Measurements from ENCODE around the gene DTYMK. TPM values are rescaled to one million over a fixed set of nuclear protein-coding genes. Genes with fewer than 3 reads are reported as not detected.

Gene DTYMK
- total RNA-seq, 1 experiment from 2014 or later, result 88.1 TPM

GRCh38 chr2:241678307-241678706 lies 8.3 kb downstream of the DTYMK start:
- DNase-seq (ENCODE audit: low spot score), result no peak
- Mint-ChIP-seq H3K27me3 (ENCODE audit: low read depth) (no peaks in the 10 kb centered on the region), H3K27ac (no peak overlapping the region), H3K36me3 (peaks cover 57% of the 10 kb centered on the region), H3K4me1 (peaks cover 2% of the 10 kb centered on the region; the same call in 1 of the 2 replicates), H3K4me3 (no peak overlapping the region), H3K9me3 (no peaks in the 10 kb centered on the region)
- CTCF ChIA-PET, result no interaction called here
- no peak for TF ChIP-seq GRHL2 (CRISPR knock-in tag; IDR thresholded peaks at IDR 0.05; ENCODE audit: insufficient replicate concordance, severe bottlenecking)
- TF ChIP-seq E2F1 (CRISPR knock-in tag; IDR thresholded peaks at IDR 0.05), result no peak
- no peak for TF ChIP-seq FOXP1 (CRISPR knock-in tag; IDR thresholded peaks at IDR 0.05; ENCODE audit: borderline replicate concordance)
- no peak for TF ChIP-seq TEAD4 (CRISPR knock-in tag; IDR thresholded peaks at IDR 0.05)
- TF ChIP-seq STAT6 (CRISPR knock-in tag; conservative IDR thresholded peaks at IDR 0.05; ENCODE audit: low read depth), result no peak
- no peak for TF ChIP-seq FOXJ3 (CRISPR knock-in tag; IDR thresholded peaks at IDR 0.05; ENCODE audit: borderline replicate concordance)
- no peak for TF ChIP-seq TP53 (CRISPR knock-in tag; IDR thresholded peaks at IDR 0.05)
- TF ChIP-seq ZNF423 (CRISPR knock-in tag; IDR thresholded peaks at IDR 0.05), result no peak
- no peak for ATAC-seq
- POLR2A ChIA-PET, result no interaction called here

GRCh38 chr2:241677392-241677791 lies 9.2 kb downstream of the DTYMK start:
- Mint-ChIP-seq H3K27ac (no peak overlapping the region), H3K4me3 (no peak overlapping the region), H3K4me1 (peaks cover 2% of the 10 kb centered on the region; the same call in 1 of the 2 replicates), H3K9me3 (no peaks in the 10 kb centered on the region), H3K36me3 (peaks cover 50% of the 10 kb centered on the region), H3K27me3 (ENCODE audit: low read depth) (no peaks in the 10 kb centered on the region)
- POLR2A ChIA-PET, result no interaction called here
- DNase-seq (ENCODE audit: low spot score) (no peak), ATAC-seq (no peak)
- CTCF ChIA-PET, result interaction anchor here (0.6 kb wide), 1 partner anchor 9 kb away, joined by 3 read pairs; the partner anchor contains the start of gene DTYMK
- TF ChIP-seq ETV6 (CRISPR knock-in tag; IDR thresholded peaks at IDR 0.05) (no peak), IRF1 (CRISPR knock-in tag; IDR thresholded peaks at IDR 0.05) (no peak), USF1 (CRISPR knock-in tag; IDR thresholded peaks at IDR 0.05) (no peak), JUN (CRISPR knock-in tag; IDR thresholded peaks at IDR 0.05) (no peak), IRF2 (CRISPR knock-in tag; IDR thresholded peaks at IDR 0.05; ENCODE audit: borderline replicate concordance, low read depth) (no peak), ERG (CRISPR knock-in tag; IDR thresholded peaks at IDR 0.05) (no peak), SMAD3 (CRISPR knock-in tag; IDR thresholded peaks at IDR 0.05; ENCODE audit: borderline replicate concordance) (no peak), ZBTB21 (CRISPR knock-in tag; IDR thresholded peaks at IDR 0.05; ENCODE audit: borderline replicate concordance) (no peak), FOXP1 (CRISPR knock-in tag; IDR thresholded peaks at IDR 0.05; ENCODE audit: borderline replicate concordance) (no peak)

GRCh38 chr2:241676665-241677064 lies 9.9 kb downstream of the DTYMK start:
- no peak for DNase-seq (ENCODE audit: low spot score)
- TF ChIP-seq ATF2 (CRISPR knock-in tag; IDR thresholded peaks at IDR 0.05; ENCODE audit: borderline replicate concordance, low read depth) (no peak), PRDM15 (CRISPR knock-in tag; IDR thresholded peaks at IDR 0.05) (no peak), GTF2I (CRISPR knock-in tag; conservative IDR thresholded peaks at IDR 0.05) (no peak), ATF3 (CRISPR knock-in tag; conservative IDR thresholded peaks at IDR 0.05) (no peak)

More at GRCh38 chr2:241676665-241677064, 9.9 kb downstream of the DTYMK start:
- H3K9me3 Mint-ChIP-seq, result no peaks in the 10 kb centered on the region
- peaks cover 2% of the 10 kb centered on the region; the same call in 1 of the 2 replicates for H3K4me1 Mint-ChIP-seq
- ChIA-PET CTCF (interaction anchor here (0.6 to 2.2 kb wide), 4 partner anchors 10 to 202 kb away, joined by 3 to 6 read pairs (median 3); partner anchors contain the start of genes DTYMK and ING5), POLR2A (no interaction called here)
- peaks cover 43% of the 10 kb centered on the region for H3K36me3 Mint-ChIP-seq
- no peak for ATAC-seq
- H3K4me3 Mint-ChIP-seq, result no peak overlapping the region
- H3K27ac Mint-ChIP-seq, result no peak overlapping the region
- H3K27me3 Mint-ChIP-seq (ENCODE audit: low read depth), result no peaks in the 10 kb centered on the region
